ENCODE measurements around the gene ZNF341.
"Not testable (repeated sequence)": the region's sequence is repeated elsewhere in the genome, so short reads cannot be mapped to it uniquely, and the experiment has no call there.

ZNF341 gene

GRCh38 chr20:33732166-33732970 lies 572 bp downstream of the ZNF341 start:
- peak; percentile 83 for DNase-seq

- no peak for DNase-seq
Observed at GRCh38 chr20:33733654-33734576, 2.1 kb downstream of the ZNF341 start.

DNA sequence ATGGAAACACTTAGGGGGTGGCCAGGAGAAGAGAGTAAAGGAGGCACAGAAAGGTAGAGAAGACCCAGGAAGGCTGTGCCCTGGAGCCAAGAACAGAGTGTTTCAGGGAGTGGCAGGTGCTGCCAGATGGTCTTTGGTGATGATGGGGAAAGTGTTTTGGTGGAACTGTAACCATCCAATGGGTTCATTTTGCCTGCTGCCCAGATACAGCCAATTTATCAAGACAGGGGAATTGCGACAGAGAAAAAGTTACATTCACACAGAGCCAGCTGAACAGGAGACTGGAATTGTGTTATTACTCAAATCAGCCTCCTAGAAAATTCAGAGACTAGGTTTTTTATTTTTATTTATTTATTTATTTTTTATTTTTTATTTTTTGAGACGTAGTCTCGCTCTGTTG lies 5.2 kb downstream of the ZNF341 start:
- DNase-seq: no peak

- no peak for DNase-seq
Observed at GRCh38 chr20:33739493-33739892, 7.7 kb downstream of the ZNF341 start.

GRCh38 chr20:33740189-33740588 lies 8.4 kb downstream of the ZNF341 start:
- no peak for DNase-seq

DNA sequence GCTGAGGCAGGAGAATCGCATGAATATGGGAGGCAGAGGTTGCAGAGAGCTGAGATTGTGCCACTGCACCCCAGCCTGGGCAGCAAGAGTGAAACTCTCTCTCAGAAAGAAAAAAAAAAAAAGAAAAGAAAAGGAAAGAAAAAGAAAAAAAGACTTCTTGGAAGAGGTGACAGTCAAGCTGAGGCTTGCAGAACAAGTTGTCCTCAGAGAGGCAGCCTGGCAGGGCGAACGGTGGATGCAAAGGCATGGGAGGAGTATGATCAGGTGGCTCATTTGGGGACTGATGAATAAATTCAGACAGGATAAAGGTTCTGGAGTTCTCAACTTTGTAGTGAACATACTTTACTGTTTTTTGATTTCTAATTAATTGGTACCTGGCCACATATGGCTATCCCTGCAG lies 12.4 kb downstream of the ZNF341 start:
- no peak for DNase-seq

GRCh38 chr20:33744773-33745385 lies 13.1 kb downstream of the ZNF341 start:
- no peak for DNase-seq

- no peak for DNase-seq
Observed at GRCh38 chr20:33746325-33746998, 14.7 kb downstream of the ZNF341 start.

DNA sequence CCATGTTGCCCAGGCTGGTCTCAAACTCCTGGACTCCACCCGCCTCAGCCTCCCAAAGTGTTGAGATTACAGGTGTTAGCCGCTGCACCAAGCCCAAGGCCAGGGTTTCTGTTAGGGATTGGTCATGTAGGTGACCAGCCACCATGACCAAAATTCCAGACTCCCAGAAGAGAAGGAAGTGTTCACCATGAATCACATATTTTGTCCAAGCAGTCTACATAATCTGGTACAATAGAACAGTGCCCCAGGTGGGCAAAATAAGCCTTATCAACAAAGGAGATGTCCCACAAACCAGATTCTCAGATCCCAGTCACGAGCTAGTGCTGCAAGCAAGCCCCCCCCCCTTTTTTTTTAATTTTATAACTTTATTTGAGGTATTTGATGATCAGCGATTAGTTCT lies 20.0 kb downstream of the ZNF341 start:
- no peak for DNase-seq

- no peak for DNase-seq
Observed at GRCh38 chr20:33753143-33753542, 21.3 kb downstream of the ZNF341 start.

DNA sequence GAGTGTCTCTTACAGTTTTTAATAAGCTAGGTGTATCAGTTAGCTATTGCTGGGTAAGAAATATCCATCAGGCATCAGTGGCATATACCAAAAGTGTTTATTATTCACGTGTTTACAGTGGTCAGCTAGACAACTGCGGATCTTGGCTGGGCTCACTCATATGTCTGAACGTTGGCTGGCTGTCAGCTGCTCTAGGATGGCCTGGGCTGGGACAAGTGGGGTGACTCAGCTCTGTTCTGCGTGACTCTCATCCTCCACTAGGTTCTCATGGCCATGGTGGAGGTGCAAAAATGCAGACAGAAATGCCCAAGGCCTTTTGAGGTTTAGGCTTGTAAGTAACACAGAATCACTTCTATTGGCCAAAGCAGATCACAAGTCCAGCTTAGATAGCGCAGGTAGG lies 22.0 kb downstream of the ZNF341 start:
- DNase-seq: no peak

GRCh38 chr20:33755936-33756490 lies 24.2 kb downstream of the ZNF341 start:
- DNase-seq: not testable (repeated sequence)

DNA sequence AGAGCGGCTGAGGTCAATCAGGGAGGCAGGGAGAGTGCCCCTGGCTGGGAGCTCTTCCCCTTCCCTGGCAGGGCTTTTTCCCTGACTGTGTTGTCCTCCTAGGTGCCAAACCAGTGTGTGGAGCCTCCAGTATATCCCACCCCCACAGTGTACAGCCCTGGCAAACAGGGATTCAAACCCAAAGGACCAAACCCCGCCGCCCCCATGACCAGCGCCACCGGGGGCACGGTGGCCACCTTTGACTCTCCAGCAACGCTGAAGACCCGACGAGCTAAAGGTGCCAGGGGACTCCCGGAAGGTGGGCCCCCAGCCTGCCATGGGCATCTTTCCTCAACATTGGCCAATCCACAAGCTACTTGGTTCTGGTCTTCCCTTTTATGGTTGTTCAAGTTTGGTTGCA lies 25.2 kb downstream of the ZNF341 start:
- no peak for DNase-seq

DNA sequence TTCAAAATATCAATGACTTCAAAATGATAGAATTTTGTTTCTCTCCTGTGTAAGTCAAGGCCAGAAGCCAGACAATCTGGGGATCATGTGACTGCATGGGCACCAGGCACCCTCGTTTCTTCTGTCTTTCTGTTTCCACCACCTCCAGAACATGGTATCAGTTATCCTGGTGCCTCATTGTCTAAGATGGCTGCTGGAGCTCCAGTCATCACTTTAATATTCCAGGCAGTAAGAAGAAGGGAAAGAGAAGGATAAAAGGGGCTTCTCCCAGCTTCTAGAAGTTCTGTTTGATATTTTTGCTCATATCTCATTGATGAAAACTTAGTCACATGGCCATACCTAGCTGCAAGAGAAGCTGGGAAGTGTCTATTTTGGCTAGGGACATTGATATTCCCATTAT lies 25.7 kb downstream of the ZNF341 start:
- DNase-seq: no peak

DNA sequence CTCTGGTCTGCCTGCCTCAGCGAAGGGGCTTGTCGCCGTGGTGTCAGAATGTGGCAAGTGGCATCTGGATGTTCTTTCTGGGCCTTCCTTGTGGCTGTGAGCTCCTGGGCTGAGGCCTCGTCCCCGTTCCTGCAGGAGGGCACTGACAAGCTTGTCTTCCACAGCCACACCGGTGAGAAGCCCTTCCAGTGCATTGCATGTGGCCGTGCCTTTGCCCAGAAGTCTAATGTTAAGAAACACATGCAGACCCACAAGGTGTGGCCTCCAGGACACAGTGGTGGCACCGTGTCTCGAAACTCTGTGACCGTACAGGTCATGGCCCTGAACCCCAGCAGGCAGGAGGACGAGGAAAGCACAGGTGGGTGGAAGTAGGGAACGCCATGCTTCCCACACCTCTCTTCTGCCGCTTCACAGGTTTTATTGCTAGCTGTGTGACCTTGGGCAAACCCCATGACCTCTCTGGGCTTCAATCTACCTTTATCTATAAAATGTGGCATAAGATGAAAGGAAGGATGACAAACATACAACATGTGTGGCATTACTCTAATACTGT lies 30.0 kb downstream of the ZNF341 start:
- DNase-seq: no peak

- DNase-seq: no peak
Observed at GRCh38 chr20:33765099-33765498, 33.3 kb downstream of the ZNF341 start.

- DNase-seq: no peak
Observed at GRCh38 chr20:33765592-33765991, 33.8 kb downstream of the ZNF341 start.

DNA sequence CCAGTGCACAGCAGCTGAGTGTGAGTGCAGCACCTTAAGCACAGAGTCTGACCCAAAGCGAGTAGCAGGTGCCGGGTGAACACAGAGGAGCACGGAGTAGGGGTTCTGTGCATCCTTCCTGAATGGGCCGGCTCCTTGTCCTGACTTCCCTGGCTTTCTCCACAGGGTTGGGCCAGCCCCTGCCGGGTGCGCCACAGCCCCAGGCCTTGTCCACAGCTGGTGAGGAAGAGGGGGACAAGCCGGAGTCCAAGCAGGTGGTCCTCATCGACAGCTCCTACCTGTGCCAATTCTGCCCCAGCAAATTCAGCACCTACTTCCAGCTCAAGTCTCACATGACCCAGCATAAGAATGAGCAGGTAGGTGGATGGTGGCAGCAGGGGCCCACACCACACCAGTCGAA lies 34.9 kb downstream of the ZNF341 start:
- DNase-seq: no peak

DNA sequence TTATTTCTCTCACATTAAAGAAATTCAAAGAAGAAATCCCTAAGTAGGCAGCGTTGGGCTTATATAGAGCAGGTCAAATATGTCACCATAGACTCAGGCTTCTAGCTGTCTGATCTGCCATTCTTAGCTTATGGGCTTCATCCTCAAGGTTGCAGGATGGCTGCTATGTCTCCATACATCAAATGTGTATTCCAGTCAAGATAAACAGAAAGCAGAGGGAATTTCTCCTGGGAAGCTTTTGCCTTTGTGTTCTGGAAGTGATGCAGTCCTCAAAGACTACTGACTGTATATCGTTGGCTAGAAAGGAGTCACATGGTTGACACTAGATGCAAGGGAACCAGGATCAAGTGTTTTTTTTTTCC lies 36.0 kb downstream of the ZNF341 start:
- no peak for DNase-seq

DNA sequence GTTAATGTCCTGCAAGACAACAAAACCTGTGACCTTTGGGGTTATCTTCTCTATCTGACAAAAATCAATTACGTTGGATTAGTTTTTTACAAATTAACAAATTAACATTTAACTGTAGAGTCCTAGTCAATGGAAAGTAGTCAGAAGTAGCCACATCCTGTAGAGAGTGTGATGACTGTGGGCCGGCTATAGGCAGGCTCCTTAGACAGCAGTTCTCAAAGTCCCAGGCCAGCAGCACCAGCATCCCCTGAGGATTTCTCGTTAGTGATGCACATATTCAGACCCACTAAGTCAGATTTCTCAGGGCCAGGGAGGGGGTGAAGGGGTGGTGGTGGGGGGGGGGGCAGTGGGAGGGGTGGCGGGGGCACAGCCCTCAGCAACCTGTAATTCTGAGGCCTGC lies 37.2 kb downstream of the ZNF341 start:
- DNase-seq: no peak

GRCh38 chr20:33770005-33770404 lies 38.2 kb downstream of the ZNF341 start:
- DNase-seq: no peak

GRCh38 chr20:33771938-33772337 lies 40.1 kb downstream of the ZNF341 start:
- no peak for DNase-seq
